Activated CD4-positive, CD25-positive, alpha-beta regulatory T cell treated with anti-CD3 and anti-CD28 coated beads, Interleukin-2, amount 50 U/mL, for 24 hours (primary cell): ENCODE results near the gene RNF34.
A peak's percentile ranks its signal among the peaks of the same experiment; 100 is the strongest.
"Not testable (repeated sequence)": the region's sequence is repeated elsewhere in the genome, so short reads cannot be mapped to it uniquely, and the experiment has no call there.

Source experiments
- ATAC-seq, 2 donors: fragments of 150-1000 bp; cut with Tn5 transposase; one replicate each; pipeline ENCODE4 v1.10.0; 2021; ENCODE audit warnings: mild to moderate bottlenecking in 1 of 2, moderate library complexity in 1 of 2

Gene RNF34

GRCh38 chr12:121399391-121400331 is at the start of gene RNF34:
TSS of gene RNF34 (plus strand) at chr12:121400118. CDS start at chr12:121400213, 95 bp downstream.
- ATAC-seq, result peak; percentile 87 to 89

GRCh38 chr12:121351820-121352681 is 47.9 kb upstream of the RNF34 start, which contains the start of gene ANAPC5:
TSS of gene ANAPC5 (minus strand) at chr12:121352411. CDS start at chr12:121352340, 71 bp downstream.
- peak; percentile 99 to 100 for ATAC-seq

- no peak for ATAC-seq
Measured at GRCh38 chr12:121352682-121353018, 47.3 kb upstream of the RNF34 start.

- no peak for ATAC-seq
Measured at GRCh38 chr12:121355818-121356217, 44.1 kb upstream of the RNF34 start.

- ATAC-seq, result no peak
Measured at GRCh38 chr12:121356657-121357056, 43.3 kb upstream of the RNF34 start.

- ATAC-seq, result no peak
Measured at GRCh38 chr12:121357331-121357730, 42.6 kb upstream of the RNF34 start.

GRCh38 chr12:121358073-121358472 is 41.8 kb upstream of the RNF34 start:
- no peak for ATAC-seq

GRCh38 chr12:121364683-121365121 is 35.2 kb upstream of the RNF34 start:
- no peak for ATAC-seq

- ATAC-seq, result no peak
Measured at GRCh38 chr12:121365416-121366062, 34.4 kb upstream of the RNF34 start.

- ATAC-seq, result no peak
Measured at GRCh38 chr12:121366063-121366459, 33.9 kb upstream of the RNF34 start.

GRCh38 chr12:121371404-121371803 is 28.5 kb upstream of the RNF34 start:
- no peak for ATAC-seq

- no peak for ATAC-seq
Measured at GRCh38 chr12:121373755-121374154, 26.2 kb upstream of the RNF34 start.

GRCh38 chr12:121374336-121374735 is 25.6 kb upstream of the RNF34 start:
- ATAC-seq, result not testable (repeated sequence)

GRCh38 chr12:121374945-121375584 is 24.9 kb upstream of the RNF34 start:
- ATAC-seq, result not testable (repeated sequence)

- ATAC-seq, result no peak
Measured at GRCh38 chr12:121376754-121377697, 22.9 kb upstream of the RNF34 start.

- no peak for ATAC-seq
Measured at GRCh38 chr12:121378736-121379135, 21.2 kb upstream of the RNF34 start.

- ATAC-seq, result no peak
Measured at GRCh38 chr12:121379945-121380344, 20.0 kb upstream of the RNF34 start.

- no peak for ATAC-seq
Measured at GRCh38 chr12:121383601-121384021, 16.3 kb upstream of the RNF34 start.

GRCh38 chr12:121384891-121385290 is 15.0 kb upstream of the RNF34 start:
- not testable (repeated sequence) for ATAC-seq

- ATAC-seq, result no peak
Measured at GRCh38 chr12:121388421-121388981, 11.4 kb upstream of the RNF34 start.

- ATAC-seq, result no peak
Measured at GRCh38 chr12:121390856-121391255, 9.1 kb upstream of the RNF34 start.
